Stimulated activated CD4-positive, alpha-beta T cell treated with anti-CD3 and anti-CD28 coated beads, Interleukin-1b, Interleukin-23, amount 100 ng/mL, for 4 hours (primary cell): Measurements from ENCODE around the gene C10orf71.

ENCODE experiments used
- DNase-seq, 2 donors: peaks; one replicate each; pipeline ENCODE4 v3.0.0-alpha.2; 2020; ENCODE audit warnings: low read depth in 2 of 2

The C10orf71 gene

GRCh38 chr10:49359349-49360270, 60.6 kb downstream of the C10orf71 start:
- DNase-seq = no peak

GRCh38 chr10:49360271-49361177, 61.6 kb downstream of the C10orf71 start:
- no peak for DNase-seq

GRCh38 chr10:49361178-49361554, 62.2 kb downstream of the C10orf71 start:
- no peak for DNase-seq

- DNase-seq = no peak
Observed at GRCh38 chr10:49361735-49362568, 63.0 kb downstream of the C10orf71 start.

GRCh38 chr10:49362596-49363260, 63.8 kb downstream of the C10orf71 start:
- DNase-seq = no peak

GRCh38 chr10:49363309-49364031, 64.5 kb downstream of the C10orf71 start:
- no peak for DNase-seq

- DNase-seq = no peak
Observed at GRCh38 chr10:49364051-49364450, 65.1 kb downstream of the C10orf71 start.

- no peak for DNase-seq
Observed at GRCh38 chr10:49364747-49365146, 65.8 kb downstream of the C10orf71 start.

GRCh38 chr10:49365275-49365674, 66.3 kb downstream of the C10orf71 start:
- DNase-seq = no peak

GRCh38 chr10:49365675-49366415, 66.9 kb downstream of the C10orf71 start:
- no peak for DNase-seq

GRCh38 chr10:49366460-49366859, 67.5 kb downstream of the C10orf71 start:
- DNase-seq = no peak

- no peak for DNase-seq
Observed at GRCh38 chr10:49367600-49367999, 68.6 kb downstream of the C10orf71 start.

GRCh38 chr10:49368256-49368655, 69.3 kb downstream of the C10orf71 start:
- DNase-seq = no peak

GRCh38 chr10:49369216-49370162, 70.5 kb downstream of the C10orf71 start:
- DNase-seq = no peak

- DNase-seq = no peak
Observed at GRCh38 chr10:49370326-49371100, 71.5 kb downstream of the C10orf71 start.

- no peak for DNase-seq
Observed at GRCh38 chr10:49371967-49372366, 73.0 kb downstream of the C10orf71 start.

- no peak for DNase-seq
Observed at GRCh38 chr10:49373361-49373760, 74.4 kb downstream of the C10orf71 start.

GRCh38 chr10:49374740-49375139, 75.8 kb downstream of the C10orf71 start:
- no peak for DNase-seq
